ENCODE measurements around the gene SLCO4A1.

GRCh38 chr20:62662422-62662821 is 20.1 kb downstream of the SLCO4A1 start:
- TF ChIP-seq CTCF (conservative IDR thresholded peaks at IDR 0.05 in 1 of 2, IDR thresholded peaks at IDR 0.05 in 1 of 2; ENCODE audit: low read depth in 1 of 2, low read length in 2 of 2) (no peak), EZH2 (IDR thresholded peaks at IDR 0.05; ENCODE audit: low read length, missing control alignments) (no peak)

All from fibroblast of lung (primary cell).